GM13976 (cell line): Measurements from ENCODE around the gene PARG.

ENCODE experiments used
- DNase-seq: peaks from one replicate; pipeline ENCODE4 v3.0.0; 2012; ENCODE audit warnings: low spot score
- in situ Hi-C: fragments of 300-500 bp; cut with MboI; formaldehyde crosslinking; loops from one replicate; pipeline ENCODE4 v1.12.0; 2022; ENCODE audit warnings: low sequenced_read_pairs, mixed read lengths, inconsistent platforms; ENCODE audit not compliant: unreplicated experiment
- TF ChIP-seq, protein P1 (sequence below): IDR thresholded peaks from 2 replicates; pipeline ENCODE4 v1.5.1; 2012; ENCODE audit warnings: borderline replicate concordance, mild to moderate bottlenecking; ENCODE audit not compliant: insufficient read depth; ENCODE audit errors: extremely low read depth, missing control alignments, control extremely low read depth

The PARG gene

DNA sequence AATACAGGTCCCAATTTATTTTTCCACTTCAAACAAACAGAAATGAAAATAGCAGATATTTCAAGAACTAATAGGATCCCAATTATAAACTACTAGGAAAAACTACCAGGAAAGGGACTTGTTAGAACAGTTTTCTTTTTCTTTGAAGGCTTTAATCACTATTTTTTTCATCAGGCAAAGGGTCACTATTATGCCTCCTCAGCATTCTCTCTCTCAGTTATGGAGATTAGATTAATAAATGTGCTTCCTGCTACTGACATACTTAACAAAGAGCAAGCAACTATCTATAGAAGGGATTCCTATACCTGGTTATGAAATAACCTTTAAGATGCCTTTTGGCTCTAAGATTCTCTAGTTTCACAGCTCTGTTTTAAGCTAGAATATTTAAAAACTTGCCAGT lies 108.7 kb downstream of the PARG start:
- DNase-seq, result no peak
- TF ChIP-seq, protein P1, sequence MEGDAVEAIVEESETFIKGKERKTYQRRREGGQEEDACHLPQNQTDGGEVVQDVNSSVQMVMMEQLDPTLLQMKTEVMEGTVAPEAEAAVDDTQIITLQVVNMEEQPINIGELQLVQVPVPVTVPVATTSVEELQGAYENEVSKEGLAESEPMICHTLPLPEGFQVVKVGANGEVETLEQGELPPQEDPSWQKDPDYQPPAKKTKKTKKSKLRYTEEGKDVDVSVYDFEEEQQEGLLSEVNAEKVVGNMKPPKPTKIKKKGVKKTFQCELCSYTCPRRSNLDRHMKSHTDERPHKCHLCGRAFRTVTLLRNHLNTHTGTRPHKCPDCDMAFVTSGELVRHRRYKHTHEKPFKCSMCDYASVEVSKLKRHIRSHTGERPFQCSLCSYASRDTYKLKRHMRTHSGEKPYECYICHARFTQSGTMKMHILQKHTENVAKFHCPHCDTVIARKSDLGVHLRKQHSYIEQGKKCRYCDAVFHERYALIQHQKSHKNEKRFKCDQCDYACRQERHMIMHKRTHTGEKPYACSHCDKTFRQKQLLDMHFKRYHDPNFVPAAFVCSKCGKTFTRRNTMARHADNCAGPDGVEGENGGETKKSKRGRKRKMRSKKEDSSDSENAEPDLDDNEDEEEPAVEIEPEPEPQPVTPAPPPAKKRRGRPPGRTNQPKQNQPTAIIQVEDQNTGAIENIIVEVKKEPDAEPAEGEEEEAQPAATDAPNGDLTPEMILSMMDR, result no peak
- in situ Hi-C loops, result no loop called here

DNA sequence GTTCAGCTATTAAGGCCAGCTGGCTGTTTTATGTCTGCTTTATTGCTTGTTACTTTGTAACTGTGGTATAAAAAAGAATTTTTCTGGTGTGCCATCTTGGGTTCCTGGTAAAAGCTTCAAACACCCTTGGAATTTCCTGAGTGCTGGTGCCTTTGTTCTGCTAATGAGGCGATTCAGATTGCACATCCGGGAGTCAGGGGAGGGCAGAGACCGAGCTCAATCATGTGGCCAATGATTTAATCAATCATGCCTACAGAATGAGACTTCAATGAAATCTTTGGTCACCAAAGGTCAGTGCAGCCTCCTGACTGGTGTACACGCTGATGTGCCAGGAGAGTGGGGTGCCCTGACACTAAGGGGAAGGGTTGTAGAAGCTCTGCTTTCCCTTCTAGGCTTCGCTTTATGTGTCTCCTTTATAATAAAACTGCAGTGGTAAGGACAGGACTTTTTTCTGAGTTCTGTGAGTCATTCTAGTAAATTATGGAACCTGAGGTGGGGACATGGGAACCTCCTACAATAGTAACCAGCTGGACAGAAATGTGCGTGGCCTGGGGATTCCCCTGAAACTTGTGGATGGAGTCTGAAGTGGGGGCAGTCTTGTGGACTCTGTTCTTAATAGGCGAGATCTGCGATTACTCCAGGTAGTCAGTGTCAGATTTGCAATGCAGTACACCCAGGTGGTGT lies 110.3 kb downstream of the PARG start:
- in situ Hi-C loops, result no loop called here

DNA sequence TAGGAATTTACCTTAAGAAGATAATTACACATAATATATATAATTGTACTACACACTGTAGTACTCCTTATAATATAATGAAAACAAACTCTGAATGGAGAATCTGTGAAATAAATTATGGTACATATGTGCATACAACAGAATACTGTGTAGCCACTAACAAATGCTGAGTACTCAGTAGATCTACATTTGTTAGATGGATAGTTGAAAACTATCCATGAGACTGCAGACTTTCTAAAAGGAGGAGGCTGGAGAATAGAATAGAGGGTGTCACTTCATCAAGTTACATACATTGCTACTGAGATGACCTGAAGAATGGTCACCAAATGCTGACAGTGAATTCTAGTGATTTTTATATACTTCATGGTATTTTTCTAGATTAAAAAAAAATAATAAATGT lies 111.0 kb downstream of the PARG start:
- in situ Hi-C loops, result no loop called here
- TF ChIP-seq, protein P1, result no peak
- no peak for DNase-seq

More for the DNA sequence above, 110.3 kb downstream of the PARG start:
- TF ChIP-seq, protein P1, result no peak
- DNase-seq, result no peak

DNA sequence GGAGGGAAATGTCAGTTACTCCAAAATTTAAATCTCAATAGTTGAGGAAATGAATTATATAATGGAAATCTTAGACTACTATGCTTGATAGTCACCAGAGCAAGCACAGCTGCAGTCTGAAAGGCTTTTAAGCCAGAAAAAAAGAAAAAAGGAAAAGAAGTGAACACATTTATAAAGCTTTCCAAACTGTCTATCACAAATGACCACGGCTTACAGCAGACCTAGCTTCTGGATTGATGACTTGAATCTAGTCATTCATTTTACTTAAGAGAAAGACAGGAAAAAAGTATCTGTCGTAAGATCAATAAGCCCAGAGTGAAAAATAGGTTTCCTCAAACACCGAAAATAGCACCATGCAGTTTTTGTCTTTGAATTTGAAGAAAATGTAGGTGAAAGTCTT lies 111.8 kb downstream of the PARG start:
- in situ Hi-C loops, result no loop called here
- no peak for DNase-seq
- TF ChIP-seq, protein P1, result no peak

DNA sequence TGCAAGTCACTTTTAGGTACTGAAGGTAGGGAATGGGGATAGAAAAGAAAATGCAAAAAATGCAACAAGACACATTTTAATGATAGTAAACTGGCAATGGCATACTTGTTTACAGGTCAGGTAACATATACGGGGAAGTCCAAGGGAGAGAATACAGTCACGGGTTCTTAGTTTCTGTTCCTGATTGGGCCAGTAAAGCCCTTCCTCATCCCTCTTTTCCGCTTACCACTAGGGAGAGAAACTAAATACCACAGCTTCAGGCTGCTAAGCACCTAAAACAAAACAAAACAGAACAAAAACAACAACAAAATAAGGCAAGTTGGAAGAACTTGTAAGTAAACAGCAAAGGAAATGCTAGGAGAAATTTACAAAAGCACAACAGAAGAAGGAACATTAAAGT lies 114.5 kb downstream of the PARG start:
- in situ Hi-C loops, result no loop called here
- DNase-seq, result no peak
- TF ChIP-seq, protein P1, result no peak

DNA sequence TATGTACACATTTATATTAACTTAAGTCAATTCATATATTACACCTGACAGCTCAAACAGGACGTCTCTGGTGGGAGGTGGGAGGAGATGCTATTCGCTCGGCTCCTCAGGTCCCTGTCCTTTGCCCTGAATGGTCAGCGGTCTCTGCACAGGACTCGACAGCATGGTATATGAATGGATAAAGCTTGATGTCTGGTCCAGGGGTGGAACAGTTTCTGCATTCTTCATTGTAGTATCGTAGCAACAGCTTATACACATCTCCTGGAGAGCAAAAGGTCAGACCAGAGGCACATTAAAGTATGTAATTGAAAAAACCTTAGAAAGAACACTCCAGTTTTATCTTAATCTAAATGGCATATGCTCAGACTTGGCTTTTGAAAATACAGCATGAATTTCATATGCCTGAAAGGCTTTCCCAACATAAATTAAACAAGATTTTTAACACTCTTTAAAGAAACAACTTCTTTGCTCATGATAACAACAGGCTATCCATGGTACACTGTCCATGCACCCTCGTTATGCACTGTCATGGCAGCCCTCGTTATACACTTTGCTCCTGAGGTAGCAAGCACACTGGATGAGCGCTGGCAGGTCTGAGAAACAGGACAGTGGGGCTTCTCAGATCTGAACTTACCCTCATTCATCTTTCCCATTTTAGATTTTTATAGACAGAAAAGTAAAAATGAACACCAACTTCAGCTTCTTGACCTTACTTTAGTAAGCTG lies 122.4 kb downstream of the PARG start:
- DNase-seq, result no peak
- TF ChIP-seq, protein P1, result no peak
- in situ Hi-C loops, result no loop called here

DNA sequence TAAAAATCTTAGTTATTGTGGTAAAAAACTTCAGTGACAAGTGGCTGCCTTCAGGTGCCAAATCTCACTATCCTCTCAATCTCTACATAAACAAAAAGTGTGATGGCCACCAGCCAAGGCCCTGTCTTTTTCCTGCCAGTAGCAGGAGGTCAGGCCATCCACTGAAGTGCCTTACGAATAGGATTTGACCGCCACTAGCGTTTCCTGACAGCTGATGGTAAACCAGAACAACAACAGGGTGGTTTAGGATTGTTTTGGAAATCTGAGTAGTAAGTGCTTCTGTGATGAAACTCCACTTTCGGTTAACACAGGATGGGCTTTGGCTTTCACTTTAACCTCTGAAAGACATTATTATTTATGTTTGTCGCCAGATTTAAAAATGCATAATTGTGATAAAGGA lies 124.0 kb downstream of the PARG start:
- in situ Hi-C loops, result no loop called here
- TF ChIP-seq, protein P1, result no peak

More for the DNA sequence above, 124.0 kb downstream of the PARG start:
- no peak for DNase-seq
